Psoas muscle (tissue), 8 donors: Measurements from ENCODE around the gene VAV2. TPM values are rescaled to one million over a fixed set of nuclear protein-coding genes. Genes with fewer than 3 reads are reported as not detected.
A peak's percentile ranks its signal among the peaks of the same experiment; 100 is the strongest.

Experiments used
- ATAC-seq, 4 donors: fragments of 200-7000 bp; cut with Tn5 transposase; one replicate each; pipeline ENCODE4 v1.9.1; 2020; ENCODE audit warnings: moderate library complexity in 3 of 4, mild to moderate bottlenecking in 2 of 4
- DNase-seq, 2 donors: peaks; one replicate each; pipeline ENCODE4 v3.0.0-alpha.2; 2020
- H3K27ac ChIP-seq: fragments of 200-600 bp; one replicate; pipeline ENCODE4 v1.8.0; 2022
- H3K27me3 ChIP-seq, 3 donors: fragments of 200-600 bp in 1 of 3; one replicate each; pipeline versions ENCODE4 v1.6.1 to v1.8.0; 2013 to 2022; ENCODE audit warnings: low read length in 2 of 3, mild to moderate bottlenecking in 2 of 3, moderate library complexity in 1 of 3; ENCODE audit not compliant: insufficient read depth in 3 of 3
- H3K36me3 ChIP-seq, 2 donors: fragments of 200-600 bp in 1 of 2; one replicate each; pipeline versions ENCODE4 v1.6.1 to v1.8.0; 2013 to 2022; ENCODE audit warnings: low read depth in 1 of 2, mild to moderate bottlenecking in 1 of 2, moderate library complexity in 1 of 2; ENCODE audit not compliant: insufficient read depth in 1 of 2
- H3K4me1 ChIP-seq: fragments of 200-600 bp; one replicate; pipeline ENCODE4 v1.8.0; 2022
- H3K4me3 ChIP-seq: fragments of 200-600 bp; one replicate; pipeline ENCODE4 v1.8.0; 2022; ENCODE audit warnings: mild to moderate bottlenecking
- H3K9me3 ChIP-seq: fragments of 200-600 bp; one replicate; pipeline ENCODE4 v1.8.0; 2022
- WGBS, 3 donors: extraction: QIAGEN DNeasy Blood & Tissue Kit; methylation state at CpG; one replicate each; pipeline versions ENCODE4 v1.1.6 to v1.1.7; 2013; 5-methylcytosine and 5-hydroxymethylcytosine counted together
- intact Hi-C, 2 donors: fragments of 100-400 bp; cut with DNase I; formaldehyde crosslinking; loops; one replicate each; pipeline versions ENCODE4 v1.11.0 to v1.14.2; 2022
- polyA plus RNA-seq, 3 donors: library from polyadenylated mRNA; stranded (reverse); fragments of 200-250 nt; gene quantifications; one replicate each; pipeline ENCODE4 v1.2.3, GENCODE V29; 2013
- total RNA-seq, 4 donors: library from RNA; stranded (reverse); fragmentation: NEBNext Ultra II Directional in 2 of 4; extraction: Animal tissue kit (Norgen Biotek cat#: 25700) in 2 of 4; gene quantifications; one replicate each; pipeline versions ENCODE4 v1.2.1 to v1.2.4, GENCODE V29; 2021 to 2023
- TF ChIP-seq, protein P1 (sequence below): fragments of 200-600 bp; IDR thresholded peaks from one replicate; pipeline ENCODE4 v1.8.0; 2022; ENCODE audit warnings: antibody characterized with exemption
- donor health status: healthy with polysubstance abuse.
- donor health status: DM: no; HTN: no; CAD: no; lungs with moderate emphysema.
- donor health status: Bipolar disorder and iron deficiency.
- donor health status: healthy.
- donor health status: DM: yes; HTN: yes; CAD: no.
- donor health status: DM: no; HTN: no; CAD: no.
- donor health status: DM: no; HTN: no; CAD: no.
- donor health status: DM: yes; HTN: yes; CAD: no.

Gene VAV2
- total and polyA plus RNA-seq, 7 donors = 0.70 to 2.9 (median 1.4) TPM

DNA sequence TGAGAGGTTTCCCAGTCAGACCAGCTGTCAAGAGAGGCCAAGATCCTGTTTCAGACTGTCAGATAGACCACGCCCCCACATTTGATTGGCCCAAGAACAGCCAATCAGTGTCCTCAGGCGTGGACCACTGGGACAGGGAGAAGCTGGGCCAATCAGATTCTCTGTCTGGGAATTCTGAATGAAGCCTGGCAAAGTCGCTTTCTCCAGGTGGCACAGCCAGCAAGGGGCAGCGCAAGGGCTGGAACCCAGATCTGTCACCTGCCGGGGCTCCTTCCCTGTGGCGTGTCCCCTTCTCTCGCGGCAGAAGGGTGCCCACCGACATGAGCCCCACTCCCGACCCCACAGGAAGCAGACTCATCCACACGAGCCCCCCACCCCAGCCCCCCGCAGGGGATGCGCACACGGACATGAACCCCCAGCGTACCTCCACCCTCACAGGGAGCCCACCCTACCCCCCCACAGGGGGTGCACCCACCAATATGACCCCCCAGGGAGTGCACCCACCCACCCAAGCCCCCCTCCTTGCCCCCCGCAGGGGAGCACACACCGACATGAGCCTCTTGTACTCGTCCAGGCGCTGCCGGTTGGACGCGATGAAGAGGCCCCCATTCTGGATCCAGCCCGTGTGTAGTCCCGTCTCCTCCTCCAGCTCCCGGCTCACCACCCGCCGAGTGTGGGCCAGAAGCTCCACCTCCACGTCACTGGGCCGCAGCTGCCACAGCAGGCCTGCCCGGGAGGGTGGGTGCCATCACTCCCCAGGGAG, 260.1 kb downstream of the VAV2 start:
- WGBS, 3 donors = 57 to 62% (median 62%) methylated on average over 28 to 30 of the region's 30 CpGs
- H3K9me3 ChIP-seq = no peaks in the 10 kb centered on the region
- H3K4me1 ChIP-seq = no peaks in the 10 kb centered on the region
- DNase-seq = peak in 1 of 2 donors; percentile 65
- TF ChIP-seq, protein P1, sequence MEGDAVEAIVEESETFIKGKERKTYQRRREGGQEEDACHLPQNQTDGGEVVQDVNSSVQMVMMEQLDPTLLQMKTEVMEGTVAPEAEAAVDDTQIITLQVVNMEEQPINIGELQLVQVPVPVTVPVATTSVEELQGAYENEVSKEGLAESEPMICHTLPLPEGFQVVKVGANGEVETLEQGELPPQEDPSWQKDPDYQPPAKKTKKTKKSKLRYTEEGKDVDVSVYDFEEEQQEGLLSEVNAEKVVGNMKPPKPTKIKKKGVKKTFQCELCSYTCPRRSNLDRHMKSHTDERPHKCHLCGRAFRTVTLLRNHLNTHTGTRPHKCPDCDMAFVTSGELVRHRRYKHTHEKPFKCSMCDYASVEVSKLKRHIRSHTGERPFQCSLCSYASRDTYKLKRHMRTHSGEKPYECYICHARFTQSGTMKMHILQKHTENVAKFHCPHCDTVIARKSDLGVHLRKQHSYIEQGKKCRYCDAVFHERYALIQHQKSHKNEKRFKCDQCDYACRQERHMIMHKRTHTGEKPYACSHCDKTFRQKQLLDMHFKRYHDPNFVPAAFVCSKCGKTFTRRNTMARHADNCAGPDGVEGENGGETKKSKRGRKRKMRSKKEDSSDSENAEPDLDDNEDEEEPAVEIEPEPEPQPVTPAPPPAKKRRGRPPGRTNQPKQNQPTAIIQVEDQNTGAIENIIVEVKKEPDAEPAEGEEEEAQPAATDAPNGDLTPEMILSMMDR = no peak
- ATAC-seq = peak; percentile 83 to 89 (median 88)
- H3K27ac ChIP-seq = no peak overlapping the region
- H3K27me3 ChIP-seq = peaks cover 0 to 7% (median 1%) of the 10 kb centered on the region in 3 donors
- no peak overlapping the region for H3K4me3 ChIP-seq
- intact Hi-C loops = no loop called here
- no peaks in the 10 kb centered on the region for H3K36me3 ChIP-seq

DNA sequence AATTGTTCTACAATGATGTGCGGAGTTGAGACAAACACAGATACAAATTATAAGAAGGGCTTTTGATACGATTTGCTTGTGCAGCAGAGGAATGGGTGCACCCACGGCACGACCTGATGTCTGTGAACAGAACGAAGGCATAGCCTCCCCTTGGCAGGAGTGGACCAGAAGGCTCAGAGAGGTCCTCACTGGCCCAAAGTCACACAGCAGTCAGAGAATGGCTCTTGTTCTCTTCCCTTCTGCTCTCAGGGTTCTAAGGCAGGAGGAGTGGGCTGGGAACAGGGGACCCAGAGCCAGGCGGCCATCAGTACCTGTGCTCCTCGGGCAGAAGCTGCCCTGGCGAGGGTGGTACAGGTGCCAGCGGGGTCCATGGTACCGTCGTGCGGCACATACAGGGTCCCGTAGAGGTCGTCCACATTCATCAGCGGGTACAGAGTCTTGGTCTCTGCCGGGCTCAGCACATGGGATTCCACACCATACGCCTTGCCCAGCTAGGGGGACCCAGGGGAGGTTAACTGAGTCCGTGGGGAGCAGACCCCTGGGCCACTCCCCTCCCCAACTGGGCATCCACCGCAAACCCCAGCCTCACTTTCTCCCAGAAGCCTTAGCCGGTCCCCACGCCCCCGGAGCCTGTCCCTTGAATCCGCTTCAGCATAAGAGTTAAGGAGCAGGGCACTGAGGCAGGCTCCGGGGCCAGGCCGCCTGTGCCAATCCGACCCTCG, 261.0 kb downstream of the VAV2 start:
- H3K36me3 ChIP-seq = no peaks in the 10 kb centered on the region
- WGBS, 3 donors = 89 to 90% (median 89%) methylated on average over 27 of the region's 27 CpGs
- no peaks in the 10 kb centered on the region for H3K4me1 ChIP-seq
- intact Hi-C loops = no loop called here
- peaks cover 0 to 7% (median 1%) of the 10 kb centered on the region in 3 donors for H3K27me3 ChIP-seq
- no peak overlapping the region for H3K4me3 ChIP-seq
- H3K9me3 ChIP-seq = no peaks in the 10 kb centered on the region
- H3K27ac ChIP-seq = no peak overlapping the region
- TF ChIP-seq, protein P1 = no peak
- DNase-seq (no peak), ATAC-seq (peak in 3 of 4 donors; percentile 3 to 9 (median 6))

DNA sequence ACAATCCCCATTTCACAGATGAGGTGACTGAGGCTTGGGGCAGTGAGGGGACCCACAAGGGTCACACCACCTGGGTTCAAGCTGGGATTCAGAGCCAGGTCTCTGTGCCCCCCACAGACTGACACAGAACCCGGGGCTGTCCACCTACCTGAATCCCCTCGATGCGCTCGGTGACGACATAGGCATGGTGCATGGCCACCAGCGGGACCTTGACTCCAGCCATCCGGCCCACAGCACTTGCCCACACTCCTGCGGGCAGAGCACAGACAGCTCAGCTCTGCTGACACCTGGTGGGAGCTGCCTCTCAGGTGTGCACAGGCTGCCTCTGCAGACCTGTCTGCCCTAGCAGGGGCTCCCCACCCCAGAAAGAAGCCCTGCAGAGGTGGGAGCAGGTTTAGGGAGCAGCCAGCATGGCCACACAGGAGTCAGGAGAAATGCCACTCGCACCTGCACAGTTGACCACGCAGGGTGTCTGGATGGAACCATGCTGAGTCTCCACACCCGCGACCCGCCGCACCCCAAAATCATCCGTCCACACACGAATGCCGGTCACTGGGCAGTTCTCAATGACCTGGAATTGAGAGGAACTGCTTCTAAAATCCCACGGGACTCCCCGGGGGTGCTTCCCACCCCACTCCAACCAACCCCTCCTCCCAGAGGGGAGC, 262.4 kb downstream of the VAV2 start:
- H3K27me3 ChIP-seq = peaks cover 0 to 3% (median 1%) of the 10 kb centered on the region in 3 donors
- H3K9me3 ChIP-seq = no peaks in the 10 kb centered on the region
- 83 to 88% (median 87%) methylated on average over 18 to 19 of the region's 19 CpGs for WGBS, 3 donors

DNA sequence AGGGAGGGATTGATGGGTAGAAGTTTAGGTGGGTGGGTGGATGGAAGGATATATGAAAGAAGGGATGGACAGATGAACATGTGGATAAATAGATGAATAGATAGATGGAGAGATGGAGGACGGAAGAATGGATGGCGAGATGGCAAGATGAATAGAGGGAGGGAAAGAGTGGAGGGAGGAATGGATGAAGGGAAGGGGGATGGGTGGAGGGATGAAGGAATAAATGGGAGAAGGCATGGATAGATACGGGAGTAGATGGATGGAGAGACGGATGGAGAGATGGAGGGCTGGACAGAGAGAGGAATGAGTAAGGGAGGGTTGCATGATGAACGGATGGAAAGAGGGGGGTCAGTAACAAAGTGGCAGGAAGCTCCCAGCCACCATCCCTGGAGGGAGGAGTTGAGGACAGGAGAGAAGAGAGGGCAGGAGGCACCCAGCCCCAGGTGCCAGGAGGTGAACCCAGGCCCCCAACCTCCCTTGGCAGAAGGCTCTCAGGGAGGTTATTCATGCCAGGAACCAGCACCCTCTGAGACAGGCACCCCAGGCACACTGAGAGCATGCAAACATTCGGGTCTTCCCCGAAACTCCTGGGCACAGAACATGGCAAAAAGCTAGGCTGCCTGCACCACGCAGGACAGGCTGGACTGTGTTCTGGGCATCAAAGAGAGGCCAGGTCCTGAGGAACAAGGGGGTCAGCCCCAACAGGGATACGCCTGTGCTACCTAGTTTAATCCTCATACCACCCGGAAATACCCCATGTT, 263.1 kb downstream of the VAV2 start:
- Histone ChIP-seq H3K27ac (no peak overlapping the region), H3K27me3 (peaks cover 0 to 3% (median 1%) of the 10 kb centered on the region in 3 donors), H3K36me3 (no peaks in the 10 kb centered on the region), H3K9me3 (no peaks in the 10 kb centered on the region), H3K4me3 (no peak overlapping the region), H3K4me1 (no peaks in the 10 kb centered on the region)
- WGBS, 3 donors = 80 to 87% (median 80%) methylated on average over 10 of the region's 10 CpGs
- no peak for DNase-seq
- TF ChIP-seq, protein P1 = no peak
- intact Hi-C loops = loop anchor here (5.0 to 10.0 kb wide), 3 partner anchors 137 to 197 kb away; partner anchors contain the start of gene ADAMTSL2 (in 2 of the 2)
- ATAC-seq = no peak

More for the DNA sequence above, 262.4 kb downstream of the VAV2 start:
- H3K4me3 ChIP-seq = no peak overlapping the region
- intact Hi-C loops = loop anchor here (5.0 to 10.0 kb wide), 3 partner anchors 137 to 197 kb away; partner anchors contain the start of gene ADAMTSL2 (in 2 of the 2)
- no peaks in the 10 kb centered on the region for H3K4me1 ChIP-seq
- TF ChIP-seq, protein P1 = no peak
- ATAC-seq (no peak), DNase-seq (no peak)
- no peaks in the 10 kb centered on the region for H3K36me3 ChIP-seq
- H3K27ac ChIP-seq = no peak overlapping the region
